GM19240 (cell line): ENCODE measurements around the gene MMD.
"Not testable (repeated sequence)": the region's sequence is repeated elsewhere in the genome, so short reads cannot be mapped to it uniquely, and the experiment has no call there.

ENCODE experiments used
- DNase-seq: peaks from one replicate; pipeline ENCODE4 v3.0.0; 2011; ENCODE audit warnings: low spot score; ENCODE audit not compliant: insufficient read length

MMD gene

DNA sequence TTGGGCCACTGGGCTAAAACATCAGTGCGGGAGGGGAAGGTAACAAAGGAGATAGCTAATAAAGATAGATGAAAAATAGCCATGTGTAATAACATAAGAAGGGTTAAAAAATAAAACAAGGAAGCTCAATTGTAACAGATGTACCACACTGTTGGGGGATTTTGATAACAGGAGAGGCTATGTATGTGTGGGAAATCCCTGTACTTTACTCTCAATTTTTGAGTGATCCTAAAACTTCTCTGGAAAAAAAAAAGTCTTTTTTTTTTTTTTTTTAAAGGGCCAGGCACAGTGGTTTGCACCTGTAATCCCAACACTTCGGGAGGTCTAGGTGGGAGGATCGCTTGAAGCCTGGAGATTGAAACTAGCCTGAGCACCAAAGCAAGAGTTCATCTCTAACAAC is 1.9 kb upstream of the MMD start:
- DNase-seq, result no peak

DNA sequence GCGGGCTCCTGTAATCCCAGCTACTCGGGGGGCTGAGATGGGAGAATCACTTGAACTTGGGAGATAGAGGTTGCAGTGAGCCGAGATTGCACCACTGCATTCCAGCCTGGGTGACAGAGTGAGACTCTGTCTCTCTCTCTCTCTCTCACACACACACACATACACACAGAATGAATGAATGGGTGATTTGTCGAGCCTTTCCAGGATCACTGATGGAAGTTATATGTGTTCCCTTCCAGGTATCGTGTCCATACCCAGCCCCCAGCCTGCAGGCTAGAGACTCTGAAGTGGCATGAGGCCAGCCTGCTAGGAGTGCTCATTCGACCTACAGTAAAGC is 1.2 kb upstream of the MMD start:
- DNase-seq, result not testable (repeated sequence)

DNA sequence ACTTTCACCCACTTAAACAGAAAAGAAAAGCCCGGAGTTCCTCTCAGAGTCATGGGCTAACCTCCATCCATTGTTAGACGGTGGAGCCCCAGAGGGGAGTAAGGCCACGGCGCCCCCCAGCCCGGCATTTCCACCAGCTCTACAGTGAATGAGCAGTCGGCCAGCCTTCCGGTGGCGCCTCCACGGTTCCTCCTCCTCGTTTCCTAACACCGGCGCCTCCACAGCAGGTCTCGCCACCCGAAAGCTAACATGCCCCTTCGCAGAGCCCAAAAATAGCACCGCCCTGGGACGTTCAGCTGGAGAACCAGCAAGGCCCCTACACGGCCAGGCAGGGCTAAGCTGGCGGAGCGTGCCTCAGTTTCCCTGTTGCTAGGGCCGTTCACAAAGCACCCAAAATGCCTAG is 858 bp downstream of the MMD start:
- DNase-seq, result no peak

DNA sequence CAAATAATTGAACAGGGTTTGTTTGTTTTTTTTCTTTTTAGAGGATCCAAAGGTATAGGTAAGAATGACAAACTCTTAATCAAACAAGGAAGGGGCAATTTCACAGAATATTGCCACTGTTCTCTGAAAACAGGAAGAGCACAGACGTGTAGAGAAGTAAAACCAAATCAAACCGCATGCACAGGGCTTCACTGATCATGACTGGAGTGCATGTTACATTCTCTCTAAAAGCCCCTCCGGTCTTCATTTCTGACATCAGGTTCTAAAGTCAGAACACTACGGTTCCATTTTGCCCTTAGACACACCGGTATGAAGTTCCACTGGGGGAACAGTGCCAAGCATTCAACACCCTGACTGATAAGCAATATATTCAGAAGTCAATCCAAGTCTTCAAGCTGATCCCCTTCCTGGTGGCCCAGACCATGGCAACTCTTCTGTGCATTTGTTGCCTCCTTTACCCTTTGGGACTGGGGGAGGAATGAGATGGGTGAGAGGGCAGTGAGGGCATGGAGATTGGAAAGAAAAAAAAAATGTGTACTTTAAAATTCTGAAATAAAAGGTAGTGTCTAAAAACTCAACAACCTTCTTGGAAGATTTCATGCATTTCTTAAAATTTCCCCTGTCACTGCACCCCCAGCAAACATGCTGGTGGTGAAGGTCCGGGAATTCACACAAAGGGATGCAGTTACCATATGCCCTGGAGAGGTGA is 1.4 kb downstream of the MMD start:
- no peak for DNase-seq

DNA sequence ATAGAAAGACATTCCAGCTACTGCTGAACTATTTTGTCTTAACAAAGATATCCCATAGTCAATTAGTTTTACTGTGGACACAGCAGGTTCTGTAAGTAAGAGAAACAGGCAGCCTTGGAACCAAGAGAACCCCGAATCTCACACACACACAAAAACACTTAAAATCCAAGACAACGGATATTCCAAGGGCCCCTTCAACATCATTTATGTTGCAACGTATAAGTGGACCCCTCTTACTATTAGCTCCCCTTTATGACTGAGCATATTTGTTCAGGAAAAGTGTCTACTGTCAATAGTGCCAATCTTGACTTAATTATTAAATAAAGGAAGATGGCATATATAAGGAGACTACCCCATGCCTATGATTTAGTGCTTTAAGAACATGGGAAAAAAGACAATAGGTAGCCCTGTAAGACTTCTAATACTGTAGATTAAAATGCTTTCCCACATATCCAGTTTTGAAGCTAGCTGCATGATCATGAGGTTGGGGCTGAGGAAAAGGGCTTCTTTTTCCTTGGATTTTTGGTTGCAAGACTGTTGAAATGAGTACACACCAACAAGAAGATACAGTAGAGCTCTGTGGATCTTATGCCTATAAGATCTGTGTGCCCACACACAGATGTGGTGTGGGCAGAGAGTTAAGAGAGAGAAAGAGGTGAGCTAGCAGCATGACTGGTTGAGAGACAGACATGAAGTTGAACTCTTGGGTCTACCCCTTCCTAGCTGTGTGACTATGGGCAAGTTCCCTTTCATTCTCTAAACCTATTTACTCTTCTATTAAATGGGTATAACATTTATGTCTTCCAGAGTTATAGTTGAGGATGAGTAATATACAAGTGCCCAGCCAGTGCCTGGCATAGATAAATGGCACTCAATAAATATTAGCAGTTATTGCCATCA is 3.0 kb downstream of the MMD start:
- DNase-seq, result no peak

DNA sequence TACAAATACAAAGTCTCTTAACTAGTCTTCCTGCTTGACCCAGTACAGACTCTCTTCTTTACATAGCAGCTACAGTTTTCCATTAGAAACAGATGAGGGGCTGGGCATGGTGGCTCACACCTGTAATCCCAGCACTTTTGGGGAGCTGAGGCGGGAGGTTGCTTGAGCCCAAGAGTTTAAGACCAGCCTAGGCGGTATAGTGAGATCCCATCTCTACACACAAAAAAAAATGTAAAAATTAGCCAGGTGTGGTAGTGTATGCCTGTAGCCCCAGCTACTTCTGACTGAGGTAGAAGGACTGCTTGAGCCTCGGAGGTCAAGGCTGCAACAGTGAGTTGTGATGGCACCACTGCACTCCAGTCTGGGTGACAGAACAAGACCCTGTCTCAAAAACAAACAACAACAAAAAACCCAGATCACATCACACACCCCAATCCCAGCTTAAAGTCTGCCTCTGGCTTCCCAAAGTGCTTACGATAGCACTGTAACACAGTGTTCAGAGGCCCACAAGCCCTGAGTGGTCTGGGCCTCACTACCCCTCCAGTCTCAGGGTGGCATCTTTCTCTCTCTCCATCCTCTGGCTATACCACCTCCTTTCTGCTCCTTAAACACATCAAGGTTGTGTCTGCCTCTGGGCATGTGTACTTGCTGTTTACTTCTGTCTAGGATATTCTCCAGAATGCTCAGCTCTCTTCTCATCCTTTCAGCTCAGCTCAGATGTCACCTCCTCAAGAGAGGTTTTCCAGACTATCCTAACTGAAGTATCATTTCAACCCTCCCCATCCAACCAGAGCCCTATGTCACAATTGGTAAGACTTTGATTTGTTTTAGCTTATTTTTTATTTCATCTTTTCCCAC is 4.0 kb downstream of the MMD start:
- DNase-seq, result no peak

DNA sequence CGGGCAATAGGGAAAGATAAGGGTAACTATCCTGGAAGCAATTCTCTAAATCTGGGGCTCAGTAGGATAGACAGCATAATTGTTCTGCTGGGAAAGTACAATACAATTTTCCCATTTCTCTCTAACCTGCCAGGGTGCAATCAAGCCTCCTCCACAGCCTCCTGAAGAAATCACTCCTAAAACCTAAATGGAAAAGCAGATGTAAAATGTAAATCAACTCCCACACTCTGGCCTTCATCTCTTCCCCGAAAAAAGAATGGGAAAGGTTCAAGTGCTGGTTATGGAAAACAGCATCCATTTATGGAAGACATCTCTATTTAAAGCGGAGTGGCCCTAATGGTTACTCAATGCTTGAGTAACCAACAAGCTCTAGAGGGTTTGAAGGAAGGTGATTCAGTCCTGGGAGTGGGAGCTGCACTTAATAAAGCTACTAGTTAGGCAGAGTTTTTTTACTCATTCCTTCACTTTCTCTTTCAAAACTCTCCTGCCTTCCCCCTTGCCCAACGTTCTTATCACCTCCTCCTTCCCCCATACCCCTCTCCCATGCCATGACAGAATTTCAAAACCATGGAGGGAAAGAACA is 5.1 kb downstream of the MMD start:
- no peak for DNase-seq

DNA sequence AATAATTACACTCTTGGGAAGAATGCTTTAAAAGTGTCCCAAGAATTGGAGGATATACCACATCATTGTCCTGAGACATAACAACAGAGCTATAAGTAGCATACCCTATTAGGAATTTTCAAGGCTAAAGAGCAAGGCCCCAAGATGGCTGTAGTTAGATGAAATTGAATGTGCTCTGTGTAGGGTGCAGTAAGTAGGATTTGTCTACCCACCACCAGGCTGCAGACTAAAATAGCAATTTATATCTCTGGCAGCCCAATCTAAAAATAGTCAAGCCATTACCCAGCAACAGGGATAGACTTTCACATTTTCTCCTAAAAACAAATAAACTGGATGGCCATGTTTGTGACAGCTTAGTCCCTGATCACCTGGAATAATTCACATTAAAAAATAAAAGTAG is 5.6 kb downstream of the MMD start:
- DNase-seq, result no peak

DNA sequence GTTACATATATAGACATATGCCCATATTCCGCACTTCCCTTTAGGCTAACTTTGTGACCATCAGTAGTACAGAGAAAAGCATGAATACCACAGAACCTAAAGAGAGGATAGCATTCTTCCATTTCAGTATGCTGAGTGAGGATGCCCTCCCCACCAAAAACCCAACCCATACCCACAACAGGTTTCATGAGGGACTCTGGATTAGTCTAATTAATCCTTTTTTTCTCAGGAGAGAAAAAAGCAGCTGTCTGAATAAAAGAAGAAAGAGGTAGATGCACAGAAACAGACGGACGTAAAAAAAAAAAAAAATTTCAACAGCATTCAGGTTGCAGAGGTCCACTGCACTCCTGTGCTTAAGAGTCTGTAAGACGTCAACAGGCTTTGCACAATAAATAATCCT is 6.7 kb downstream of the MMD start:
- DNase-seq, result no peak

DNA sequence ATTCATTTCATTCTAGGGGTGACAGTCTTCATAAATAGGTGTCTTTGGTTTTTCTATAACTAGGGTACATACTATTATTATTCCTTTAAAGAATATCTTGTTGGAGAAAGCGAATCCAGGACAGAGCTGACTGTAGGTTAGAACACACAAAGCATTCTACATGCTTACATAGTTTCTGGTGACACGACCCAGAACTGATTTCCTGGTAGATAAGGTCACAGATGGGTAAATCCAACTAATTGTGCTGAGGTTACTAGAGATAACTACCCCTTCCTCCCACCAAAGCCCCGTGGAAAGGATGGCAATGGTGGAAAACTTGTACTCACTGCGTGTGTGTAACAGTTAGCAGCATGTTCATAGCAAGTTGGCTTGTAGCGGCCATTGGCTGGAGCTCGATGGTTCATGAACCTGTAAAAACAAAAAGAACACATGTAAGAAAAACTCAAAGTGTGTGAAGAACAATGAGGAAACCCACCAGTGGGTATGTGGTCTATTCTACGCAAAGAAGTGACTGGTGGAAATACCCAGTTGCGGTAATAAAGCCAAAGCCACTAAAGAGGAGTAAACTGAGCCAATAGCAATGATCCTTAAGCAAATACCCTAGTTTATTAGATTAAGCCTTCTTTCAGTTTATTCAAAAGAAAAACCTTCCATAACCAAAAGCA is 7.7 kb downstream of the MMD start:
- no peak for DNase-seq

DNA sequence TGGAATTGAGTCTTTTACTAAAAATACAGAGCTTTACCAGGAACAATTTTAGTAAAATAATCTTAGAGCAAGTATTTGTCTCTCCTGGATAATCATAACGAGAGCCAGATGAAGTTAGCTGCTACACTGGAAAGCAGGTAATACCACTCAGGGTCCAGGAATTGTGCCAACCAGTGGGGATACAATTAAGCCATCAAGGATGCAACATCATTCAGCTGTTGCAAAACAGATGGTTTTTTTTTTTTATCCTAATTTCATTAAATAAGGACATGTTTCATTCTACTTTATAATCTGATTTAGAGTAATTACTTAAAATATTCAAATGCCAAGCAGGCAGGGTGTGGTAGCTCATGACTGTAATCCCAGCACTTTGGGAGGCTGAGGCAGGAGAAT is 10.2 kb downstream of the MMD start:
- DNase-seq, result no peak

DNA sequence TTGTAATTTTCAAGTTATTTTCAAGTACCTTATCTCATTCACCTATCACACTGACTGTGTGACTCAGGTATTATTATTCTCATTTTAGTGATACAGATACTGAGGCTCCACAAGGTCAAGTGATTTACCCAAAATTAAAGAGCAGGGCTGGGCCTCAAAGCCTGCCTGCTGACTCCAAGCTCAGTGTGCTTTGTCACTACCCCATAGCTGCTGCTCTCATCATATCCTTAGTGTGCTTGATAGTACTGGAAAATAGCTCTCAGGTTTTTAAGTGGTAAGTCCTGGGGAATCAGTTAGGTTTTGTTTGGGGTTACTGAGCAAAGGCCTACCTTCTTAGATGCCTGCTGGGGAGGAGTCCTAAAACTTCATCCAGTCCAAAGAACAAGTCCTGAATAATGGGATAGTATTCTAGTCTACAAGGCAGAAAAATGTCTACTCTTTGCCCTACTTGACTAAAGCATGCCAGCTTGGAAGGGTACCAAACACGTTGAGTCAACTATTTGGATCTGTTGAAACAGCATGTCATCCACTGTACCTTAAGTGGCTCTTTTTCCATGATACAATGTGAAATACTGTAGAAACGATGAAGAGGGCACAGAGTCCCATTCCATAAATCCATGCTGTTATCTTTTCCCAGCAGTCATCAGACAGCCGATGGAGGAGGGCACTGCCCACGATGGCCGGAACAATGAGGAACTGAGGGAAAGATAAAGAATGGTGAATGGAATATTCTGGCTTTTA is 10.7 kb downstream of the MMD start:
- no peak for DNase-seq

DNA sequence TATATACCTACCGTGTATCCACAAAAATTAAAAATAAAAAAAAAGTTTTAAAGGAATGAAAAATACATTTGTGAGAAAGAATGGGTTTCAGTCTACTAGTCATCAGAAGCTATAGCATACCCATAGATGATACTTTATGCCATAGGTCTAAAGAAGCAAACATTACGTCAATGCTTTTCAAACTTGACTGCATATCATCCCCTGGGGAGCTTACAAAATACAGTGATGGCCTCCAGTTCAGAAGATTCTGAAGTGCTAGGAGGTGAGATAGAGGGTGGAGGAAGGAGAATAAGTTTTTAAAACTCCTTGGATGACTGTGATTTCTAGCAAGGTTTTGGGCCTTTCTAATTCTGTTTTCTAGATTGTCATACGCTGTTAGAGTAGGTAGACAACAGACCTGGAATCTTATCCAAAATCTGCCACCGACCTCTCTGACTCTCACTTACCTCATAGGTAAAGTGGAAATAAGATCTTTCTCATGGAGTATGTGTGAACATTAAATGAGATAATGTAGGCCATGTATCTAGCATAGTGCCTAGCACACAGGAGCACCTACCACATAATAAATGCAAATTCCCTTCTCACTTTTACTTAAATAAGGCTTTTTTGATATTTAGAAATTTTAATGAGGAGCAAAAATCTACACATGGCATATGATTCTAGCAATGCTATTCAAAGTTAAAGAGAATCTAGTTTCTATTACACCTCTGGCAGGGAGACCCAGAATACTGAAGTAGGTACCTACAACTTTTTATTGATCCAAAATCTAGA is 12.4 kb downstream of the MMD start:
- DNase-seq, result no peak

DNA sequence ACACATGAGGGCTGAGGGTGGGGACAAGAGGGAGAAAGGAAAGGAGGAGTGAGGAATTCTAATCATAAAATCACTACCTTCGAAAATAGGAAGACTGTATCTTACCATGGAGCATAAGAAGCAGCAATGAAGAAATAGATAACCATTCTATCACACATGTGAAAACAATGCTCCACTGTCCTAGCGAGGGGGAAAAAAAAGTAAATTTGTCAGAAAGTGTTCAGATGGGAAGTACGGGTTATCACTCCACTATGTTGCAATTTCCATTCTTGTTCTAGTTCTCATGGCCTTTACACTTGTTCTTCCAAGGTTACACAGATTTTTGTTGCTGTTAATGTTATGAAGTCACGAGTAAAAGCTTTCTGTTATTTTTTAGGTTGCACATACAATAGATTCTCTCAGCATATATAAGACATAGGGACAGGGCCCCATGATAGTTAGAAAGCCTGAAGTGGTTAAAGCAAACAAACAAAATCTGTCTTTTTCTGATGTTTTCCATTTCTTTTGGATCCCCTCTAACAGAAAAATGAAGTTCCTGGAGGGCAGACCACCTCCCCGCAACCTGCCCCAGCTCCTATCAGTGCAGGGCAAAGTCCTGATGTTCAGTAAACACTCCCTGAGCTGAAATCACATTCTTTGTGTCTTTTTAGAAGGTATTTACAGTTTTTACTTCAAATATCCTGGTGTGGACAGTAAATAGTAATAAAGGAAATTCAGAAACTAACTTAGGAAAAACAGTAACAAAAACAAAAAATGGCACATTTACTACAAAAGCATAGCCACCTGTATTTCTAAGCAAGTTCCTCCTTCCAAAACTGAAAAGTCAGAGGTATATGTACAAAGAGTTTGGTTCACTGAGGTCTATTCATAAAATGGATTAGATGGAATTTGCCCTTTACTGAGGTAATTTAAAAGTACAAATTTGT is 13.7 kb downstream of the MMD start:
- no peak for DNase-seq

DNA sequence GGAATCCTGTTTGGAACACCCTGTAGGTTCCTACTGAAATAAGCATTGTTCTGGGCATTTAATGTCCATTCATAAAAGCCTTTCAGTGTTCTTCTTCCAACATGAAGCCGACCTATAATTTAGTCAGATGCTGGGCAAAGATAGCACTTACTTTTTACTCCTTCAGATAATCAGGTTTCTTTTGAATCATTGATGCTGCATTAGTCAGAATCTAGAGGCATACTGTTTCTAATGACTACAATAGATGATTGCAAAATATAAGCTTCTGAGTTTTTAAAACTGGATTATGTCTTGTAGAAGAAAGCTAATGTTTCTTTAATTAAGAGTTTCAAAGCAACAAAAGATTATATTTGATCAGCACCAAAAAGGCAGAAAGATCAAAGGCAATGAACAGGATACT is 16.0 kb downstream of the MMD start:
- DNase-seq, result no peak

DNA sequence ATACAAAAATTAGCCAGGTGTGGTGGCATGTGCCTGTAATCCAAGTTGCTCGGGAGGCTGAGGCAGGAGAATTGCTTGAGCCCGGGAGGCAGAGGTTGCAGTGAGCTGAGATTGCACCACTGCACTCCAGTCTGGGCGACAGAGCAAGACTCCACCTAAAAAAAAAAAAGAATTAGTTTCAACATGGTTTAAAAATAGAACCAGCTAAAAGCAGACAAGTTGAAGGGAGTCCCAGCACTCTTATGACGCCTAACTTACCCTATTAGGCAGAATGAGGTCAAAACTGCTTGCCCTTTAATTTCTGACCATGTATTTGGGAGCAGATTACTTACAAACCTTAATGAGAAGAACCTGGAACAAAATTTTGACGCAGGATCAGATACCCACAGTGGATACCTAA is 17.4 kb downstream of the MMD start:
- not testable (repeated sequence) for DNase-seq

DNA sequence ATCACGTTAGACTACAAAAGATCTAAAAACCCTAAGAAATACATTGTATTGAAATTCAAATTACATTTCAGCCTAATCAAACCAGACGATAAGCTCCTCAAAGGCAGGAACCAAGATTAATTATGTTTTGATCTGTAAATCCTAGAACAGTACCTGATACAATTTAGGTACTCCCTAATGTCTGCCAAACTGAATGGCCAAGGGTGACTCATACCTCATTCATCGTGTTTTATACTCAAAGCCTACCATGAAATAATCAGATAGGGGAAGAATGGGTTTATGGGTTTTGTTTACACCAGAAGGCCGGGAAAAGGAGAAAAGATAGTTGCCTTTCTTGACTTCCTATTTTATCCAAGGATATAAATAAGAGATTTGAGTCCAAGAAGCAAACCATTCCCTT is 19.3 kb downstream of the MMD start:
- DNase-seq, result no peak

DNA sequence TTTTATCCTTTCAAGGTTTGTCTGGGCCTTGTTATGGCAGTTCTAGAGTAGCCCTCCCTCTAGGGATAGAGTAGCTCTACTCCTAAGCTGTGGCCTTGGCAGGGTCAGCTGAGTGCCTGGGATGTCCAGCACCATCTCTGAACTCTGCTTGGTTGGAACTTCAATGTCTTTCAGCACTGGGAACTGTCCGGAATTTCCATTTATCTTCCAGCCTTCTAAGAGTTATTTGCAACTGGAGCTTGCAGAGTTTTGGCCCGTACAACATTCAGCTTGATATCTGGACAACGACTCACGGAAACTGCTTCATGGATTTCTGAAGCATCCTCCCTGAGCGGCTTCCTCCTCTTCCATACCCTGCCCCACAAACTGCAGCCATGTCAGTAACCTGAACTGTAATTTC is 22.9 kb downstream of the MMD start:
- DNase-seq, result no peak
